ENCODE measurements around the gene CFAP251.

GRCh38 chr12:122004633-122005071 is 86.3 kb downstream of the CFAP251 start:
- TF ChIP-seq POLR2A (IDR thresholded peaks at IDR 0.05): no peak
- TF ChIP-seq CTCF (IDR thresholded peaks at IDR 0.05): no peak
- no peak for TF ChIP-seq POLR2AphosphoS5 (IDR thresholded peaks at IDR 0.05)
- TF ChIP-seq EP300 (IDR thresholded peaks at IDR 0.05): no peak

All from suprapubic skin (tissue), 4 donors.